ENCODE results near the gene EHD4. TPM values are rescaled to one million over a fixed set of nuclear protein-coding genes. Genes with fewer than 3 reads are reported as not detected.

The EHD4 gene
- total RNA-seq, 1 experiment from 2014 or later: 20.2 TPM

DNA sequence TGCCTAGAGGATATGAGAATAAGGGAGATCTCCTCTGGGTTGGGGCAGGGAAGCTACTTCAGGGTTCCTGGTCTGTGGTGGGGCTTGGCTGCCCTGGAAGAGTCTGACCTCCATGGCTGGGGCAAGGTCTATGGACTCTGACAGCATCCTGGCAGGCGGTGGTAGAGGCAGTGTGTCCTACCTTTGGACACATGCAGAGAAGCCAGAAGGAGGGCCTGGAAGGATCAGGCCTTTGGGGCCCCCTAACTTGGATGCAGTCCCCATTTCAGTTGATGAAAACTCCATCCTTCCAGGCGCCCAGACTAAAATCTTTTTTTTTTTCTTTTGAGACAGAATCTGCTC, 88.9 kb downstream of the EHD4 start:
- Mint-ChIP-seq H3K27me3 (ENCODE audit: unreplicated experiment) (no peaks in the 10 kb centered on the region), H3K36me3 (ENCODE audit: insufficient read depth, unreplicated experiment) (no peaks in the 10 kb centered on the region), H3K4me1 (ENCODE audit: low read depth, unreplicated experiment) (no peaks in the 10 kb centered on the region), H3K27ac (ENCODE audit: unreplicated experiment) (no peak overlapping the region), H3K4me3 (ENCODE audit: low read depth, unreplicated experiment) (no peak overlapping the region), H3K9me3 (ENCODE audit: low read depth, unreplicated experiment) (no peaks in the 10 kb centered on the region)
- CTCF ChIA-PET: no interaction called here
- TF ChIP-seq, protein P1, sequence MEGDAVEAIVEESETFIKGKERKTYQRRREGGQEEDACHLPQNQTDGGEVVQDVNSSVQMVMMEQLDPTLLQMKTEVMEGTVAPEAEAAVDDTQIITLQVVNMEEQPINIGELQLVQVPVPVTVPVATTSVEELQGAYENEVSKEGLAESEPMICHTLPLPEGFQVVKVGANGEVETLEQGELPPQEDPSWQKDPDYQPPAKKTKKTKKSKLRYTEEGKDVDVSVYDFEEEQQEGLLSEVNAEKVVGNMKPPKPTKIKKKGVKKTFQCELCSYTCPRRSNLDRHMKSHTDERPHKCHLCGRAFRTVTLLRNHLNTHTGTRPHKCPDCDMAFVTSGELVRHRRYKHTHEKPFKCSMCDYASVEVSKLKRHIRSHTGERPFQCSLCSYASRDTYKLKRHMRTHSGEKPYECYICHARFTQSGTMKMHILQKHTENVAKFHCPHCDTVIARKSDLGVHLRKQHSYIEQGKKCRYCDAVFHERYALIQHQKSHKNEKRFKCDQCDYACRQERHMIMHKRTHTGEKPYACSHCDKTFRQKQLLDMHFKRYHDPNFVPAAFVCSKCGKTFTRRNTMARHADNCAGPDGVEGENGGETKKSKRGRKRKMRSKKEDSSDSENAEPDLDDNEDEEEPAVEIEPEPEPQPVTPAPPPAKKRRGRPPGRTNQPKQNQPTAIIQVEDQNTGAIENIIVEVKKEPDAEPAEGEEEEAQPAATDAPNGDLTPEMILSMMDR (IDR thresholded peaks at IDR 0.05; ENCODE audit: unreplicated experiment): no peak
- BruUV-seq (replicated peaks): no TSS peak
- intact Hi-C loops (cut with micrococcal nuclease; ENCODE audit: unreplicated experiment): no loop called here
- DNase-seq: no peak

DNA sequence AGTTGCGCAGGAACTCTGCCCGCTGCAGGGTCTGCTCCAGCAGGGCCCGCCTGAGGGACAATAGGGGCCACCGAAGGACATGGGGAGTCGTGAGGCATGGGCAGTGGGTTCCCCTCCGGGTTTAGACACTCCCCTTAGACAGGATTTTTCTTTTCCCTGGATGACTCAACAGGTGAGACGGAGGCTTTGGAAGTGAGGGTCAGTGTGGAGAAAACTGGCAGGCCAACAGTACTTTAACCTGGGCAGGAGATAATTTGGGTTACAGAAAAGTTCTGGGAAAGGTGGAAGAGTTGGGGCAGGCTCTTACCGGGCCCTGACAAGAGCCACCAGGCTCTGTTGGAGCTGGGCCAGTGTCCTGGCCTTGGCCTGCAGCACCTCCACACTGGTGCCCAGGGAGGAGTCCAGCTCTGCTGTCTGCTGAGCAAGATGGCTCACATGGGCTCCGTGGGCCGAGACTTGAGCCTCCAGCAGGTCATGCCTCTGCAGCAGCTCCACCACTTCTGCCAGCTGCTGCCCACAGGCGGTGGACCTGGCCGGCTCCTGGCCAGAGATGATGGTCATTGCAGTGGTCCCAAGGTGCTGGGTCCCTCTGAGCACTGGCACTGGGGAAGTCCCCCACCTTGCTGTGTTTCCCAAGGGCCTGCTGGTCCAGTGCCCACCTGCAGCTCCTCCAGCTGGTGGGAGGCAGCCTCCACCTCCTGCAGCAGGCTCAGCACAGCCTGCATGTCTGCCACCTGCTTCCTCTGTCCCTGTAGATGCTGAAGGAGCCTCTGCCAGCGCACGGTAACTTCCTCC, 89.5 kb downstream of the EHD4 start:
- no peak for DNase-seq
- Mint-ChIP-seq H3K4me3 (ENCODE audit: low read depth, unreplicated experiment) (no peak overlapping the region), H3K27me3 (ENCODE audit: unreplicated experiment) (no peaks in the 10 kb centered on the region), H3K4me1 (ENCODE audit: low read depth, unreplicated experiment) (no peaks in the 10 kb centered on the region), H3K27ac (ENCODE audit: unreplicated experiment) (no peak overlapping the region), H3K36me3 (ENCODE audit: insufficient read depth, unreplicated experiment) (no peaks in the 10 kb centered on the region), H3K9me3 (ENCODE audit: low read depth, unreplicated experiment) (no peaks in the 10 kb centered on the region)
- intact Hi-C loops (cut with micrococcal nuclease; ENCODE audit: unreplicated experiment): no loop called here
- CTCF ChIA-PET: interaction anchor here (1.1 kb wide), 1 partner anchor 10 kb away, joined by 3 read pairs; no protein-coding TSS in a partner anchor
- BruUV-seq (replicated peaks): no TSS peak
- TF ChIP-seq, protein P1 (IDR thresholded peaks at IDR 0.05; ENCODE audit: unreplicated experiment): no peak

DNA sequence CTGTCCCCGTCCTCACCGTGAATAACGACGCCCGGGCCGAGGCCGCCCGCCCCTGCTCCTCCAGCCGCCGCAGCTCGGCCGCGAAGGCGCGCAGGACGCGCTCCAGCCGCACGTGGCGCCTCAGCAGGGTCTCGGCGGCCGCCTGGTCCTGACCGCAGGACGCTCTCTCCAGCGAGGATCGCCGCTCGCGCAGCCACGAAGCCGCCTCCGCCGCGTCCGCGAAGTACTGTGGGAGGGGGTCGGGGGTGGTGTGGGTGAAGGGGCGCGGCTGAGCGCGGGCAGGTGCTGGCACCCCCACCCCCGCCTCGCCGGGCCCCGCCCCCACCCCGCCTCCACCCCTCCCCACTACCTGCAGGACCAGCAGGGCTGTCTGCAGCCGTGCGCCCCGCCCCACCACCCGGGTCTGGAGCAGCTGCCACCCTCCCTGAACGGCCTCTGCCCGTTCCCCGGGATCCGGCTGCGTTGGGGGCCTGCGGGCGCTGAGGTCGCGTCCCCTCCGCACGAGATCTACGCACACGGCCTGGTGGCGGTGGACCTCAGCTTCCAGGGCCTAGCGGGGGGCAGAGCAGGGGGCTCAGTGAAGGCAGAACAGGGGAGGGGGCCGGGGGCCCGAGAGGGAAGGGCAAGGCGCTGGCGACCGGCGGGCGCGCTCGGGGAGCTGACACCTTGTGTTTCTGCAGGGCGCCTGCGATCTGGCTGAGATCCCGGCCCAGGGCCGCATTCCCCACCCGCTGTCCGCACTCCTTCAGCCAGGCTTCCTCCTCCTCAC, 90.3 kb downstream of the EHD4 start:
- intact Hi-C loops (cut with micrococcal nuclease; ENCODE audit: unreplicated experiment): no loop called here
- TF ChIP-seq, protein P1 (IDR thresholded peaks at IDR 0.05; ENCODE audit: unreplicated experiment): no peak
- DNase-seq: no peak
- no TSS peak for BruUV-seq (replicated peaks)
- Mint-ChIP-seq H3K4me3 (ENCODE audit: low read depth, unreplicated experiment) (no peak overlapping the region), H3K27ac (ENCODE audit: unreplicated experiment) (no peak overlapping the region), H3K4me1 (ENCODE audit: low read depth, unreplicated experiment) (no peaks in the 10 kb centered on the region), H3K36me3 (ENCODE audit: insufficient read depth, unreplicated experiment) (no peaks in the 10 kb centered on the region), H3K9me3 (ENCODE audit: low read depth, unreplicated experiment) (no peaks in the 10 kb centered on the region), H3K27me3 (ENCODE audit: unreplicated experiment) (no peaks in the 10 kb centered on the region)
- CTCF ChIA-PET: interaction anchor here (1.1 kb wide), 1 partner anchor 11 kb away, joined by 3 read pairs; no protein-coding TSS in a partner anchor

DNA sequence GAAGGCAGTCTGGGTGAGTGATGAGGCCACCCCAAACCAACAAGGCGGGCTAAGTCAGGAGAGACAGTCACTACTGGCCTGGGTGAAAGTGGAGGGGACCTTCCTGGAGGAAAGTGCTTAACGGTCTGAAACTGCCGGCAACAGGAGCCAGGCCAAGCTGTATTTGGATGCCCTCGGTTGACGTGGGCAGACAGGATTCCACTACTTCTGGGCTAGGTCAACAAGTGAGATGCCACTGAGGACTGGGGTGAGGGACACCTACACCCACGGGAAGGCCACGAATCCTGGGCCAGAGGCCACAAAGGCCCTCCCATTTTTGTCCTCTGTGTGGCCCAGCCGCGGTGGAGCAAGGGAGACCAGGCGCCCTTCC, 90.8 kb downstream of the EHD4 start:
- Mint-ChIP-seq H3K36me3 (ENCODE audit: insufficient read depth, unreplicated experiment) (no peaks in the 10 kb centered on the region), H3K27me3 (ENCODE audit: unreplicated experiment) (no peaks in the 10 kb centered on the region), H3K9me3 (ENCODE audit: low read depth, unreplicated experiment) (no peaks in the 10 kb centered on the region), H3K4me3 (ENCODE audit: low read depth, unreplicated experiment) (no peak overlapping the region), H3K4me1 (ENCODE audit: low read depth, unreplicated experiment) (no peaks in the 10 kb centered on the region), H3K27ac (ENCODE audit: unreplicated experiment) (no peak overlapping the region)
- TF ChIP-seq, protein P1 (IDR thresholded peaks at IDR 0.05; ENCODE audit: unreplicated experiment): no peak
- no peak for DNase-seq
- CTCF ChIA-PET: no interaction called here
- no TSS peak for BruUV-seq (replicated peaks)
- intact Hi-C loops (cut with micrococcal nuclease; ENCODE audit: unreplicated experiment): no loop called here

Measured in Calu3 (cell line).